ENCODE data around the gene UBL7. TPM values are rescaled to one million over a fixed set of nuclear protein-coding genes. Genes with fewer than 3 reads are reported as not detected.

Gene UBL7
- total and polyA plus RNA-seq, 2 of the 8 experiments (the other 6 are each of a cell fraction or from before 2014, with no cell fraction given) = 71.5 to 183 TPM

DNA sequence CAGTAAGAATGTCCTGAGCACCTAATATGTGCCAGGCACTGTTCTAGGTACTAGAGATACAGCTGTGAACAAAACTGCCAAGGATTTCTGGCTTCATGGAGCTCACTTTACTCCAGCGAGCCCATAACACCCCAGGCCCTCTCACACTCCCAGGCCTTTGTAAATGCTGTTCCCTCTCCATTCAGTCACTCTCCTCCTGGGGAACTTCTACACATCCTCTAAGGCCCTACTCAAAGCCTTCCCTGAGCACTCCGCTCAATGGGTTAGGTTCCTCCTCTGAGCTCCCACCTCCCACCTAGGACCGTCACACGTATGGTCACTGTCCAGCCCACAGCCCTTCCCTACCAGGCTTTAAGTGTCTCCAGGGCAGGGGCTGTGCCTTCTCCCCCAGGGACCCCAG, 54.4 kb downstream of the UBL7 start:
- Histone ChIP-seq H3K79me2 (ENCODE audit: control insufficient read depth in 1 of 2, insufficient read depth in 2 of 2, low read length in 2 of 2) (no peaks in the 10 kb centered on the region), H3K9ac (replicated peaks in 1 of 4; ENCODE audit: extremely low read depth in 1 of 4, low read depth in 3 of 4, low read length in 3 of 4) (no peak overlapping the region), H2BK15ac (ENCODE audit: low read length) (no peak overlapping the region), H3K18ac (ENCODE audit: extremely low read depth, low read length) (peak overlapping the region; percentile 6; the same call in 1 of the 2 replicates), H4K20me1 (replicated peaks in 1 of 2; ENCODE audit: control insufficient read depth in 1 of 2, insufficient read depth in 2 of 2, low read length in 2 of 2) (peaks cover 0 to 3% of the 10 kb centered on the region in 2 experiments), H3K27ac (ENCODE audit: low read depth, low read length) (no peak overlapping the region), H4K8ac (ENCODE audit: extremely low read depth, insufficient read depth, low read length) (no peak overlapping the region), H3K4me3 (ENCODE audit: extremely low read depth in 1 of 4, insufficient read depth in 2 of 4, low read depth in 3 of 4, low read length in 4 of 4) (no peak overlapping the region), H4K5ac (ENCODE audit: insufficient read length, low read depth, low read length) (no peak overlapping the region), H2BK20ac (ENCODE audit: low read length) (no peak overlapping the region), H3K14ac (ENCODE audit: insufficient read length) (no peak overlapping the region), H2BK12ac (ENCODE audit: low read depth, low read length) (no peak overlapping the region), H3K4me2 (ENCODE audit: insufficient read depth in 1 of 2, low read depth in 2 of 2, low read length in 2 of 2) (no peak overlapping the region), H3K4me1 (replicated peaks in 1 of 4; ENCODE audit: control insufficient read depth in 3 of 4, insufficient read depth in 4 of 4, low read length in 3 of 4) (peaks cover 0 to 10% (median 3%) of the 10 kb centered on the region in 4 experiments; a peak in 5 of 7 replicates), H4K91ac (replicated peaks; ENCODE audit: insufficient read length, low read length) (no peak overlapping the region), H3K27me3 (replicated peaks in 1 of 4; ENCODE audit: control insufficient read depth in 3 of 4, extremely low read depth in 1 of 4, insufficient read depth in 3 of 4, low read length in 3 of 4) (no peaks in the 10 kb centered on the region; a peak in 2 of 7 replicates), H2BK120ac (replicated peaks; ENCODE audit: low read depth, low read length) (no peak overlapping the region), H2AFZ (ENCODE audit: low read length) (no peak overlapping the region), H3K79me1 (ENCODE audit: low read depth, low read length) (no peaks in the 10 kb centered on the region), H3K23me2 (ENCODE audit: low read depth, low read length) (no peaks in the 10 kb centered on the region), H3K56ac (replicated peaks; ENCODE audit: insufficient read length, low read depth, low read length) (no peak overlapping the region), H3K36me3 (ENCODE audit: control insufficient read depth in 2 of 4, insufficient read depth in 4 of 4, low read length in 3 of 4) (peaks cover 0 to 6% (median 1%) of the 10 kb centered on the region in 4 experiments; a peak in 4 of 8 replicates), H3K23ac (ENCODE audit: insufficient read length) (no peak overlapping the region), H3K4ac (replicated peaks; ENCODE audit: insufficient read length, low read depth, low read length) (no peak overlapping the region), H2BK5ac (ENCODE audit: low read depth, low read length) (no peak overlapping the region), H3K9me3 (ENCODE audit: insufficient read depth in 2 of 2, low read depth in 1 of 2, low read length in 1 of 2) (no peaks in the 10 kb centered on the region), H2AK5ac (ENCODE audit: low read depth, low read length) (no peak overlapping the region)
- FAIRE-seq = no peak
- TF ChIP-seq, protein P1, sequence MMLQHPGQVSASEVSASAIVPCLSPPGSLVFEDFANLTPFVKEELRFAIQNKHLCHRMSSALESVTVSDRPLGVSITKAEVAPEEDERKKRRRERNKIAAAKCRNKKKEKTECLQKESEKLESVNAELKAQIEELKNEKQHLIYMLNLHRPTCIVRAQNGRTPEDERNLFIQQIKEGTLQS (IDR thresholded peaks at IDR 0.05; ENCODE audit: insufficient read depth, low read depth, low read length) = no peak
- TF ChIP-seq CBX5 (IDR thresholded peaks at IDR 0.05; ENCODE audit: low read depth, low read length) = no peak
- TF ChIP-seq EP300 (IDR thresholded peaks at IDR 0.05; ENCODE audit: borderline replicate concordance in 1 of 2, low read depth in 2 of 2, low read length in 2 of 2) = no peak
- TF ChIP-seq FOSL1 (IDR thresholded peaks at IDR 0.05; ENCODE audit: insufficient read depth, low read depth, low read length) = no peak
- TF ChIP-seq, protein P2, sequence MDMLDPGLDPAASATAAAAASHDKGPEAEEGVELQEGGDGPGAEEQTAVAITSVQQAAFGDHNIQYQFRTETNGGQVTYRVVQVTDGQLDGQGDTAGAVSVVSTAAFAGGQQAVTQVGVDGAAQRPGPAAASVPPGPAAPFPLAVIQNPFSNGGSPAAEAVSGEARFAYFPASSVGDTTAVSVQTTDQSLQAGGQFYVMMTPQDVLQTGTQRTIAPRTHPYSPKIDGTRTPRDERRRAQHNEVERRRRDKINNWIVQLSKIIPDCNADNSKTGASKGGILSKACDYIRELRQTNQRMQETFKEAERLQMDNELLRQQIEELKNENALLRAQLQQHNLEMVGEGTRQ (IDR thresholded peaks at IDR 0.05; ENCODE audit: low read length) = no peak
- ChIA-PET POLR2A (ENCODE audit: partially characterized antibody) (interaction anchor here (1.5 kb wide), 1 partner anchor 38 kb away, joined by 4 read pairs; no protein-coding TSS in a partner anchor), CTCF (ENCODE audit: partially characterized antibody) (interaction anchor here (1.2 to 5.5 kb wide), 8 partner anchors 12 to 86 kb away, joined by 3 to 48 read pairs (median 6); no protein-coding TSS in a partner anchor)
- no peak for DNase-seq (ENCODE audit: low read depth in 1 of 2, low spot score in 2 of 2)
- WGBS, 2 experiments (ENCODE audit: extremely low coverage in 1 of 2, insufficient coverage in 1 of 2, insufficient read length in 1 of 2, insufficient replicate concordance in 2 of 2, low coverage in 1 of 2, low lambda C conversion rate in 2 of 2, missing lambda C conversion rate in 1 of 2) = 85% methylated on average over 4 of the region's 4 CpGs; no CpG with 5 or more reads in 1 of the 2 experiments

Data from H1 (cell line).